Measurements from ENCODE around the gene RPS6KL1. TPM values are rescaled to one million over a fixed set of nuclear protein-coding genes. Genes with fewer than 3 reads are reported as not detected.
A peak's percentile ranks its signal among the peaks of the same experiment; 100 is the strongest.
"Not testable (repeated sequence)": the region's sequence is repeated elsewhere in the genome, so short reads cannot be mapped to it uniquely, and the experiment has no call there.

Gene RPS6KL1
- total RNA-seq, 2 donors from 2014 or later: 4.4 to 10.4 TPM

- no peaks in the 10 kb centered on the region for H3K36me3 ChIP-seq (ENCODE audit: control insufficient read depth, insufficient read depth, low read length)
- H3K4me1 ChIP-seq (ENCODE audit: control insufficient read depth, insufficient read depth, low read length): peaks cover 3% of the 10 kb centered on the region
- Mint-ChIP-seq H3K27me3 (ENCODE audit: insufficient read depth) (peaks cover 2% of the 10 kb centered on the region), H3K9me3 (no peaks in the 10 kb centered on the region), H3K4me1 (no peaks in the 10 kb centered on the region), H3K27ac (no peak overlapping the region), H3K4me3 (no peak overlapping the region), H3K36me3 (ENCODE audit: low read depth) (no peaks in the 10 kb centered on the region)
- H3K9me3 ChIP-seq (ENCODE audit: control insufficient read depth, low read length): no peaks in the 10 kb centered on the region
- no peak overlapping the region for H3K4me3 ChIP-seq (ENCODE audit: low read length)
- no peak overlapping the region for H3K27ac ChIP-seq (ENCODE audit: low read depth, low read length)
- H3K27me3 ChIP-seq (ENCODE audit: control insufficient read depth, insufficient read depth, low read length, poor library complexity, severe bottlenecking): no peaks in the 10 kb centered on the region
- DNase-seq: no peak
- H3K9ac ChIP-seq (ENCODE audit: extremely low read depth, low read length, poor library complexity, severe bottlenecking): no peak overlapping the region
- TF ChIP-seq CTCF (conservative IDR thresholded peaks at IDR 0.05): no peak
- WGBS, 2 experiments (ENCODE audit: insufficient coverage in 1 of 2, insufficient read length in 1 of 2): 87 to 100% methylated on average over 1 to 9 of the region's 9 CpGs
Observed at GRCh38 chr14:74935360-74935680, 12.3 kb upstream of the RPS6KL1 start.

GRCh38 chr14:74934476-74935359, 11.7 kb upstream of the RPS6KL1 start:
- H3K4me3 ChIP-seq (ENCODE audit: low read length): no peak overlapping the region
- no peaks in the 10 kb centered on the region for H3K27me3 ChIP-seq (ENCODE audit: control insufficient read depth, insufficient read depth, low read length, poor library complexity, severe bottlenecking)
- H3K4me1 ChIP-seq (ENCODE audit: control insufficient read depth, insufficient read depth, low read length): peaks cover 3% of the 10 kb centered on the region
- Mint-ChIP-seq H3K27ac (no peak overlapping the region), H3K9me3 (no peaks in the 10 kb centered on the region), H3K4me3 (no peak overlapping the region), H3K36me3 (ENCODE audit: low read depth) (no peaks in the 10 kb centered on the region), H3K27me3 (ENCODE audit: insufficient read depth) (peaks cover 2% of the 10 kb centered on the region), H3K4me1 (no peaks in the 10 kb centered on the region)
- DNase-seq: peak; percentile 64
- H3K9ac ChIP-seq (ENCODE audit: extremely low read depth, low read length, poor library complexity, severe bottlenecking): no peak overlapping the region
- no peak overlapping the region for H3K27ac ChIP-seq (ENCODE audit: low read depth, low read length)
- WGBS, 2 experiments (ENCODE audit: insufficient coverage in 1 of 2, insufficient read length in 1 of 2): 83 to 86% methylated on average over 18 to 26 of the region's 26 CpGs
- H3K9me3 ChIP-seq (ENCODE audit: control insufficient read depth, low read length): no peaks in the 10 kb centered on the region
- TF ChIP-seq CTCF (conservative IDR thresholded peaks at IDR 0.05): no peak
- H3K36me3 ChIP-seq (ENCODE audit: control insufficient read depth, insufficient read depth, low read length): no peaks in the 10 kb centered on the region

- Mint-ChIP-seq H3K9me3 (no peaks in the 10 kb centered on the region), H3K27ac (no peak overlapping the region), H3K4me1 (no peaks in the 10 kb centered on the region), H3K36me3 (ENCODE audit: low read depth) (no peaks in the 10 kb centered on the region), H3K27me3 (ENCODE audit: insufficient read depth) (peaks cover 2% of the 10 kb centered on the region), H3K4me3 (no peak overlapping the region)
- no peak for DNase-seq
- H3K9me3 ChIP-seq (ENCODE audit: control insufficient read depth, low read length): no peaks in the 10 kb centered on the region
- TF ChIP-seq CTCF (conservative IDR thresholded peaks at IDR 0.05): no peak
- H3K36me3 ChIP-seq (ENCODE audit: control insufficient read depth, insufficient read depth, low read length): no peaks in the 10 kb centered on the region
- 82 to 96% methylated on average over 3 to 4 of the region's 4 CpGs for WGBS, 2 experiments (ENCODE audit: insufficient coverage in 1 of 2, insufficient read length in 1 of 2)
- no peak overlapping the region for H3K27ac ChIP-seq (ENCODE audit: low read depth, low read length)
- H3K27me3 ChIP-seq (ENCODE audit: control insufficient read depth, insufficient read depth, low read length, poor library complexity, severe bottlenecking): peaks cover 6% of the 10 kb centered on the region
- peaks cover 3% of the 10 kb centered on the region for H3K4me1 ChIP-seq (ENCODE audit: control insufficient read depth, insufficient read depth, low read length)
- H3K9ac ChIP-seq (ENCODE audit: extremely low read depth, low read length, poor library complexity, severe bottlenecking): no peak overlapping the region
- H3K4me3 ChIP-seq (ENCODE audit: low read length): no peak overlapping the region
Observed at GRCh38 chr14:74934041-74934440, 11.0 kb upstream of the RPS6KL1 start.

- H3K4me1 Mint-ChIP-seq; H3K27me3 Mint-ChIP-seq (ENCODE audit: insufficient read depth); H3K4me3 Mint-ChIP-seq; DNase-seq; H3K9ac ChIP-seq (ENCODE audit: extremely low read depth, low read length, poor library complexity, severe bottlenecking); H3K27ac ChIP-seq (ENCODE audit: low read depth, low read length); H3K9me3 Mint-ChIP-seq; H3K36me3 Mint-ChIP-seq (ENCODE audit: low read depth); H3K27ac Mint-ChIP-seq; H3K4me3 ChIP-seq (ENCODE audit: low read length); H3K36me3 ChIP-seq (ENCODE audit: control insufficient read depth, insufficient read depth, low read length); H3K4me1 ChIP-seq (ENCODE audit: control insufficient read depth, insufficient read depth, low read length); H3K9me3 ChIP-seq (ENCODE audit: control insufficient read depth, low read length); H3K27me3 ChIP-seq (ENCODE audit: control insufficient read depth, insufficient read depth, low read length, poor library complexity, severe bottlenecking): not testable (repeated sequence)
- 80% methylated on average over 2 of the region's 4 CpGs for WGBS, 2 experiments (ENCODE audit: insufficient coverage in 1 of 2, insufficient read length in 1 of 2)
Observed at GRCh38 chr14:74932936-74933335, 9.9 kb upstream of the RPS6KL1 start.

Measured in endodermal cell (in vitro differentiated cells).